Skeletal muscle tissue (tissue), 4 donors: ENCODE results near the gene SMG9. TPM values are rescaled to one million over a fixed set of nuclear protein-coding genes. Genes with fewer than 3 reads are reported as not detected.
"Not testable (repeated sequence)": the region's sequence is repeated elsewhere in the genome, so short reads cannot be mapped to it uniquely, and the experiment has no call there.

Source experiments
- H3K27ac ChIP-seq: one replicate; pipeline ENCODE4 v1.7.0; 2013; ENCODE audit warnings: mild to moderate bottlenecking, low read depth, low read length, inconsistent platforms
- H3K27me3 ChIP-seq, 3 donors: one replicate each; pipeline ENCODE4 v1.7.0; 2013; ENCODE audit warnings: low read length in 3 of 3; ENCODE audit not compliant: control insufficient read depth in 3 of 3, insufficient read depth in 3 of 3
- H3K36me3 ChIP-seq, 3 donors: one replicate each; pipeline ENCODE4 v1.7.0; 2013; ENCODE audit warnings: low read length in 3 of 3; ENCODE audit not compliant: control insufficient read depth in 3 of 3, insufficient read depth in 3 of 3
- H3K4me1 ChIP-seq, 3 donors: one replicate each; pipeline ENCODE4 v1.7.0; 2013; ENCODE audit warnings: low read length in 3 of 3, mild to moderate bottlenecking in 3 of 3; ENCODE audit not compliant: control insufficient read depth in 3 of 3, insufficient read depth in 3 of 3
- H3K4me3 ChIP-seq, 3 donors: one replicate each; pipeline ENCODE4 v1.7.0; 2013; ENCODE audit warnings: low read length in 3 of 3
- H3K9ac ChIP-seq, 3 donors: one replicate each; pipeline ENCODE4 v1.7.0; 2013; ENCODE audit warnings: low read length in 3 of 3, mild to moderate bottlenecking in 3 of 3, moderate library complexity in 2 of 3, low read depth in 1 of 3
- H3K9me3 ChIP-seq, 3 donors: one replicate each; pipeline ENCODE4 v1.7.0; 2013; ENCODE audit warnings: low read length in 3 of 3; ENCODE audit not compliant: control insufficient read depth in 3 of 3
- total RNA-seq: library from RNA; depleted of rRNA; stranded (reverse); fragments of >200 nt; gene quantifications from one replicate; pipeline ENCODE4 v1.2.3, GENCODE V29; 2014
- donor health status: Osteomylitis.

Gene SMG9
- total RNA-seq, 1 donor from 2014 or later, result 6.3 TPM

GRCh38 chr19:43773725-43774102, 19.0 kb upstream of the SMG9 start:
- no peak overlapping the region for H3K9ac ChIP-seq
- peak overlapping the region in 1 of 3 donors; percentile 67 for H3K4me3 ChIP-seq
- no peaks in the 10 kb centered on the region for H3K36me3 ChIP-seq
- no peak overlapping the region for H3K27ac ChIP-seq
- no peaks in the 10 kb centered on the region for H3K9me3 ChIP-seq
- peaks cover 0 to 23% (median 10%) of the 10 kb centered on the region in 3 donors for H3K27me3 ChIP-seq
- peaks cover 9 to 10% (median 9%) of the 10 kb centered on the region in 3 donors for H3K4me1 ChIP-seq

GRCh38 chr19:43769256-43769655, 14.5 kb upstream of the SMG9 start:
- H3K36me3 ChIP-seq, result no peaks in the 10 kb centered on the region
- peaks cover 4 to 24% (median 4%) of the 10 kb centered on the region in 3 donors for H3K4me1 ChIP-seq
- no peaks in the 10 kb centered on the region for H3K9me3 ChIP-seq
- no peak overlapping the region for H3K9ac ChIP-seq
- peaks cover 0 to 20% (median 5%) of the 10 kb centered on the region in 3 donors for H3K27me3 ChIP-seq
- no peak overlapping the region for H3K4me3 ChIP-seq
- H3K27ac ChIP-seq, result no peak overlapping the region

DNA sequence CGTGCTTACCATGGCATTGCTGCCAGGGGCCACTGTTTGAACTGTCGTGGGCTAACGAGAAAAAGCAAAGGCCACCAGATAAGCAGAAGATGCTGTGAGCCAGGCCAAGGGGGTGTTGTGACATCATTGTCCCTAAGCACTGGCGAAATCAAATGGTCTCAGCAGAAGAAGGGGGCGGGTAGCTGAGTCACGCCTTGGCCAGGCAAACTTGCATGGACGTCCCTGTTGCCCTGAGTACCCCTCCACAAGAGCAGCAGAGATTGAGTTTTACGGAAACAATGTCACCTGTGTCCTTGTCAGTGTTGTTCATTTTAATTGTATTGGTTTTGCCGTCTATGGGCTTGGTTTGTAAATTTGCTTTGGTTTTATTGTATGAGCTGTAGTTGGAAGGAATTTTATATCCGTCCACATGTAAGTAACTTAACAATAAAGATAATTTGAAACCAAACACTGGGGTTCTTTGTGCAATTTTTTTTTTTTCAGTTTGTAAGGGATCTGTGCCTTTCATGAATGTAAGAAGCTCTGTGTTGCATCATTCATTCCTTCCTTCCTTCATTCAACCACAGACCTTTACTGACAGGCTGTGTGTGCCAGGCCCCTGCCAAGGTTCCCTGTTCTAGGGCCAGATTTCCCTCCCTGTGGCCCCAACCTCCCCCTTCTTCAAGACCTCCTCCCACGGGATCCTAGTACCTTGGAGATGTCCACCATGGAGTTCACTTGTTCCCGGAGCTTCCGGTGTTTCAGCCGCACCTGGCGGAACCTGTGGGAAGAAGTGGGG, 13.7 kb upstream of the SMG9 start:
- H3K4me1 ChIP-seq, result peaks cover 0 to 18% (median 2%) of the 10 kb centered on the region in 3 donors

GRCh38 chr19:43767818-43768217, 13.1 kb upstream of the SMG9 start:
- Histone ChIP-seq H3K9me3 (no peaks in the 10 kb centered on the region), H3K27me3 (peaks cover 0 to 7% (median 0%) of the 10 kb centered on the region in 3 donors), H3K4me3 (no peak overlapping the region), H3K9ac (no peak overlapping the region), H3K27ac (no peak overlapping the region), H3K36me3 (no peaks in the 10 kb centered on the region), H3K4me1 (peaks cover 0 to 18% (median 2%) of the 10 kb centered on the region in 3 donors)

More for the DNA sequence above, 13.7 kb upstream of the SMG9 start:
- peaks cover 0 to 12% (median 2%) of the 10 kb centered on the region in 3 donors for H3K27me3 ChIP-seq
- no peaks in the 10 kb centered on the region for H3K9me3 ChIP-seq
- H3K4me3 ChIP-seq, result no peak overlapping the region
- H3K36me3 ChIP-seq, result no peaks in the 10 kb centered on the region
- no peak overlapping the region for H3K27ac ChIP-seq
- no peak overlapping the region for H3K9ac ChIP-seq

DNA sequence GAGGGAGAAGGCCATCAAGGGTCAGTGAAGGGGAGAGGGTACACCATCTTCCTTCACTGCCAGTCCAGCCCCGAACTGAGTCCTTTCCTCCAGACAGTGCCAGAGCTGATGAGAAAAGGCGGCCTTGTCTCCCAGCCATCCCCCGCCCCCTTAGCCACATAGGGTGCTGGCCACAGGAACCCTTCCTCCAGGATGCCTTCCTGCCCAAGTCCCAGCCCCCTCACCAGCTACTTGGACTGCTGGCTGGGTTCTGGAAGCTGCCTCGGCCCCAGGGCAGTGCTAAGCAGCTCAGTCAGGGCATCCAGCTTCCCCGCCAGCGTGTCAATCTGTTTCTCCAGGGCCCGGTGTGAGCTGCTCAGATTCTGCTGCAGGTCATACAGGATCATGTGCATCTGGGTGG, 12.6 kb upstream of the SMG9 start:
- Histone ChIP-seq H3K36me3 (no peaks in the 10 kb centered on the region), H3K27ac (no peak overlapping the region)

DNA sequence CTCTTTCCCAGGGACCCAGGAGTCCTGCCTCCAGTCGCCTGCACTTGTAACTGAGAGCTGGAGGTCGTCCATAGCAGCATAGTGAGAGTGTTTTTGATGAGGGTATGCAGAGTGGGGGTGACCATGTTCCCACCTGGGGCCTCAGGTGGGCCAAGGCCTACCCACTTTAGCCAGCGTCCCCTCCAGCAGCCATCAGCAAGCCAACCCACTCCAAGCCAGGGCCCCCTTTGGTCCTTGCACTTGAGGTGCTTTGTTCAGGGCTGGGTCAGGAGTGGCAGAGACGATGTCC, 11.9 kb upstream of the SMG9 start:
- H3K27ac ChIP-seq, result no peak overlapping the region
- H3K27me3 ChIP-seq, result peaks cover 0 to 7% (median 0%) of the 10 kb centered on the region in 3 donors
- peaks cover 0 to 18% (median 2%) of the 10 kb centered on the region in 3 donors for H3K4me1 ChIP-seq
- no peak overlapping the region for H3K9ac ChIP-seq
- no peaks in the 10 kb centered on the region for H3K36me3 ChIP-seq
- H3K4me3 ChIP-seq, result no peak overlapping the region
- no peaks in the 10 kb centered on the region for H3K9me3 ChIP-seq

More for the DNA sequence above, 12.6 kb upstream of the SMG9 start:
- no peak overlapping the region for H3K4me3 ChIP-seq
- peaks cover 0 to 7% (median 0%) of the 10 kb centered on the region in 3 donors for H3K27me3 ChIP-seq
- H3K4me1 ChIP-seq, result peaks cover 0 to 18% (median 2%) of the 10 kb centered on the region in 3 donors
- no peaks in the 10 kb centered on the region for H3K9me3 ChIP-seq
- H3K9ac ChIP-seq, result no peak overlapping the region

GRCh38 chr19:43765109-43765876, 10.5 kb upstream of the SMG9 start:
- Histone ChIP-seq H3K27ac (peak overlapping the region; percentile 52), H3K4me3 (no peak overlapping the region), H3K27me3 (peaks cover 0 to 2% (median 0%) of the 10 kb centered on the region in 3 donors), H3K9me3 (no peaks in the 10 kb centered on the region), H3K4me1 (peaks cover 0 to 18% (median 2%) of the 10 kb centered on the region in 3 donors), H3K9ac (peak overlapping the region in 1 of 3 donors; percentile 50), H3K36me3 (no peaks in the 10 kb centered on the region)

DNA sequence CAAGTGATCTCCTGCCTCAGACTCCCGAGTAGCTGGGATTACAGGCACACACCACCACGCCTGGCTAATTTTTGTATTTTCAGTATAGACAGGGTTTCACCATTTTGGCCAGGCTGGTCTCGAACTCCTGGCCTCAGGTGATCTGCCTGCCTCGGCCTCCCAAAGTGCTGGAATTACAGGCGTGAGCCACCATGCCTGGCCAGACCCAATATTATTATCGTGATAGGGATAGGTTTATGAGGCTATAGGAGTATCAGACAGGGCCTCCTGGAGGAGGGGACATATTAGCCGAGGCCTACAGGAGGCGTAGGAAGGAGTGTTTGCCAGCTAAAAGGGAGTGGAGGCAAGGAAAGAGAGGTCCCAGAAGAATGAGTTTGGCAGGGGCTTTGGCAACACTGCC, 9.9 kb upstream of the SMG9 start:
- Histone ChIP-seq H3K4me1 (peaks cover 0 to 18% (median 2%) of the 10 kb centered on the region in 3 donors), H3K9ac (peak overlapping the region in 1 of 3 donors; percentile 50), H3K27ac (peak overlapping the region; percentile 52)
- H3K9me3 ChIP-seq, H3K4me3 ChIP-seq, H3K27me3 ChIP-seq, H3K36me3 ChIP-seq: not testable (repeated sequence)

DNA sequence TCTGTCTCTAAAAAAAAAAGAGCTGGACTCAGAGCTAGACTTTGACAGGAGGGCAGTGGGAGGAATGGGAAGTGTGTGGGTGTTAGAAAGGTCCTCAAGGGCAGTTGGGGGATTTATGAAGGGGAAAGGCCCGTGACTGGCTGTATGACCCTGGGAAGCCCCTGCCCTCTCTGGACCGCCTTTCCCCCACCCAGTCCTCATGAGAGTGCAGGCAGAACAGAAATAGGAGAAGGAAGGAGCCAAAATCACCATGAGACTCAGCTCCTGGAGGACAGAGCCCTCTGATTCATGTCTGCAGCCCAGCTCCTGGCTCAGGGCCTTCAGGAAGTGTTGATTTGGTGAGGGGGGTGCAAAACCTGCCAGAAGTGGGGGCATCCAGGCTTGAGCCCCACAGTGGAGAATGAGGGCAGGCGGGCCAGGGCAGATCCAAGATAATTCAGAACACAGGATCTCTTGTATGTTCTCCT, 8.7 kb upstream of the SMG9 start:
- no peaks in the 10 kb centered on the region for H3K27me3 ChIP-seq
- H3K36me3 ChIP-seq, result no peaks in the 10 kb centered on the region
- peak overlapping the region; percentile 40 for H3K27ac ChIP-seq
- peaks cover 0 to 18% (median 2%) of the 10 kb centered on the region in 3 donors for H3K4me1 ChIP-seq
- no peak overlapping the region for H3K4me3 ChIP-seq
- no peaks in the 10 kb centered on the region for H3K9me3 ChIP-seq
- no peak overlapping the region for H3K9ac ChIP-seq

DNA sequence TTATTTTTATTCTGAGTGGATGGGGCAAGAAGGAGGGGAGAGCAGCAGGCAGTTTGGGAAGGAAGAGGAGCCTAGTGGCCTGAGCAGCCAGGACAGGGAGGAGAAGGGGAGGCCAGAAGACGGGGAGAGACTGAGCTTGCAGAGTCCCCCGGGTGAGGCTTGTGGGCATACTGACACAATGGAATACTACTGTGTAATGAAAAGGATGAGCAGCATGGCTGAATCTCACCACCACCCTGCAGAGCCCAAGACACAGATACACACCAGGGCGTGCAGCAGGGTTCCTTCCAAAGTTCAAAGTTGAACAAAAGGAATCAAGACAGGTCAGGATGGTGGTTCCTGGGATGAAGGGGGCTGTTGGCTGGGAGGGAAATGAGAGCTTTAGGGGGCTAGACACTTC, 8.1 kb upstream of the SMG9 start:
- Histone ChIP-seq H3K9me3 (no peaks in the 10 kb centered on the region), H3K27me3 (no peaks in the 10 kb centered on the region), H3K4me3 (no peak overlapping the region), H3K27ac (peak overlapping the region; percentile 40), H3K9ac (no peak overlapping the region), H3K4me1 (peaks cover 0 to 18% (median 2%) of the 10 kb centered on the region in 3 donors), H3K36me3 (no peaks in the 10 kb centered on the region)
